HG03342 (cell line): ENCODE data around the gene BNC2.
"Not testable (repeated sequence)": the region's sequence is repeated elsewhere in the genome, so short reads cannot be mapped to it uniquely, and the experiment has no call there.

Experiments
- ATAC-seq: cut with Tn5 transposase; IDR thresholded peaks from one replicate; pipeline ENCODE4 v1.9.1; 2021; ENCODE audit warnings: mild to moderate bottlenecking, moderate library complexity; ENCODE audit not compliant: unreplicated experiment

The BNC2 gene

DNA sequence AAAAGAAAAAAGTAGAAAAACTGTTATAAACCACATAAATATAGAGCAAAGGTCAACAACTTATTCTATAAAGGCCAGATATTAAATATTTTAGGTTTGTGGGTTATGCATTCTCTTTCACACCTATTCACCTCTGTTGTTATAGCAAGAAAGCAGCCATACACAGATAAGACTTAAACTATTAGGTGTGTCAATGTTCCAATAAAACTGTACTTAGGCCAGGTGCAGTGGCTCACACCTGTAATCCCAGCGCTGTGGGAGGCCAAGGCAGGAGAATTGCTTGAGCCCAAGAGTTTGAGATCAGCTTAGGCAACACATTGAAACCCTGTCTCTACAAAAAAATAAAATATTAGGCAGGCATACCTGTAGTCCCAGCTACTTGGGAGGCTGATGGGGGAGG is 314.7 kb downstream of the BNC2 start:
- no peak for ATAC-seq

DNA sequence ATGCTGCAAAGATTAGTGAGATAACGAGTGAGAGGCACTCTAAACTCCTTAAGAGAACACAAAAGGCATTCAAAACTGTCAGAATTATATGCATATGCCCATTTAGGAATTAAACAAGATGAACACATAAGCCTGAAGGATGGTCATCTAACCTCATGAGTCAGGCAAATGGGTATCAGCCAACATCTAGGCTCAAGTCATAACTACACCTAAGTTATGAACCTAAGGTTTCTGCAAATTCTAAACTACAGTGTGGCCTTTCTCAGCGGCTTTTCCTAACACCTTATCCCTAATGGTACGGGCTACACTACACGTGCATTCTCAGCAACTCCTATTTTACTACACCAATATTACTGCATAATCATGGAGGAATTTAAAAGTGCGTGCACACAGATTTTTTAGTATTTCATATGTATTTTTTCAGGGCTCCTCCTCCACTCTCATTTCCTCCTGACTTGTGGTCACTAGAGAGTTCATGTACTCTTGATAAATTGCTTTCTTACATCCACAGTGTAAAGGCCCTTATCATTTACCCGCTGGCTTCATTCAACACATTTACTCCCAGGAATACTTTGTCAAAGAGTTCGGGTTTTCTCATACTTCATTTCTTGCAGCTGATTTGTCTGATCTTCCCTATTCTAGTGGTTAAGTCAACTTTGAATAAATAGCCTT is 316.5 kb downstream of the BNC2 start:
- no peak for ATAC-seq

DNA sequence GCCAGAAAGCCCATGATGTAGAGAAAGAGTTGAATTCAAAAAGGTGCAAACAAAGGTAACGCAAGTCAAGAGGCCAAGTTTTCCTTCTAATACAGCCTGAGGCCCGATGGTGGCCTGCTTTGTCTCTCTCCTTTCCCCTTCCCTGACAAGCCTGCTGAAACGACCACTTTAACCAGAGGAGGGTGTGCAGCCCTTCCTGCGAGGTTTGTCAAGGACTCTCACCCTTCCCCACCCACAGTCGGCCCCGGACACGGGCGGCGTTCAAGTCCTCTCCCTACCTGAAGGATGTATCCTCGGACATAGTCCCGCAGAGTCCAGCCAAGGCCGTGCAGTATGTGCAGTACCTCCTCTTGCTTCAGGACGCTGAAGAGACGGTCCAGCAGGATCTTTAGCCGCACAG is 318.2 kb downstream of the BNC2 start:
- ATAC-seq, result no peak

DNA sequence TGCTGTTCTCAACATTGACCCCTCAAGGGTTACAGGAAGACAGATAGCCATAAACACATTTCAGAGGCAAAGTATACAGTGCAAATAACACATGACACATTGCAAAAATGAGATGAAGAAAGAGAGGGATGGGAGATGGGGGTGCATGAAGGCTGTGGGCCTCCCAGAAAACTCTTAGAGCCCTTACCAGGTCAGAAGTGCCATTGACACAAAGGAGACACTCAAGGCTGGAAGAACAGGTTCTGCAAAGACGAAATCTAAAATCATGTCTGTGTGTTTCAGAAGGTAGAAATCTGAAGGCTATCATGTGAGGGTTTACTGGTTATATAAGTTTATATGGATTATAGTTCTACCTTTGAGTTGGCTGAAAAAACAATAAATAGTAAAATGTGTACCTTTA is 318.8 kb downstream of the BNC2 start:
- no peak for ATAC-seq

DNA sequence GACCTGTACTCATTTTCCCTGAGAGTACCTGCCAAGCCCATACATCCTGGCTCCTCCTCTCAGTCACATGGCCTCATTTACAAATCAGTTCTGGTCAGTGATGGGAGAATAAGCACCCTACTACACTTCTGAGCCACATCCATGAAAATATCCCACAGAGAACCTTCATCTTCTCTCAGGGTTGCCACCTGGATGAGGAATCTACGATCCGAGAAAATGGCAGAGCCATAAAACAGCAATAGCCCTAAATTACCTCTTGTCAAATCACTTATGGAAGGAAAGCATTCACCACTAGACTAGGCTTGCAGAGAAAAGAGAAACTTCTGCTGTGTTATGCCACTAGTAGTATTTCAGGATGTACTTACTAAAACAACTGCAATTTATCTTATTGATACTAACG is 324.8 kb downstream of the BNC2 start:
- no peak for ATAC-seq

DNA sequence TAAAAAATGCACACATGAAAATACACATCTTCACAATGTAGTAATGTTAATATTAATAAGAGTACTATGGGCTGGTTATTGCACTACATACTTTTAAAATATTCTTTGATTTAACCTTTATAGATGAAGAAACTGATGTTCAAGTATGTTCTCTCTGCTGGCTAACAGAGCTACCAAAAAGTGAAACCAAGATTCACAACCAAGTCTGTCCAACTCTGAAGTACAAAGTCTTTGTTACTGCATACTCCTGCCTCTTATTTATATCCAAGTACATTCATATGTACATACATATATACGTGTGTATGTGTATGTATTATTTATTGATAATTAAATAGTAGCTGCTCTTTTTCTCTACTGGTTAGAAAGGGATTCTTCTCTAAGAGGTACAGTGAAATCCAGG is 325.6 kb downstream of the BNC2 start:
- no peak for ATAC-seq

DNA sequence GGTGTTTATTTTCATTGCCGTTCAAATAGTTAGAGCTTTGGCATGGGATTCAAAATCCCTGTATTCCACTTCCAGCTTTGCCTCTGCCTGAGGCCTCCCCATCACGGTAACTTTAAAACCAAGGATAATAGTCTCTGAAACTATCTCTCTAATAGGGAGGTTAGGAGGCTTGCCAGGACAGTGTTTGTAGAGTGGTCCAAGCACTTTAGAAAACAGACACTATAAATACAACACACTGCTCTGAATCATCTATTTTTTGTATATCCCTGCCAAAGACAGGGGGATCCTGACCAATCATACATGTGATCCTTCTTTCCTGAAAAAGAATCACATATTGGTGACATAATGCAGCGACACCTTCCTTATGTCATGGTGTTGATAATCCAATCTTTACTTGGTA is 326.8 kb downstream of the BNC2 start:
- ATAC-seq, result no peak

DNA sequence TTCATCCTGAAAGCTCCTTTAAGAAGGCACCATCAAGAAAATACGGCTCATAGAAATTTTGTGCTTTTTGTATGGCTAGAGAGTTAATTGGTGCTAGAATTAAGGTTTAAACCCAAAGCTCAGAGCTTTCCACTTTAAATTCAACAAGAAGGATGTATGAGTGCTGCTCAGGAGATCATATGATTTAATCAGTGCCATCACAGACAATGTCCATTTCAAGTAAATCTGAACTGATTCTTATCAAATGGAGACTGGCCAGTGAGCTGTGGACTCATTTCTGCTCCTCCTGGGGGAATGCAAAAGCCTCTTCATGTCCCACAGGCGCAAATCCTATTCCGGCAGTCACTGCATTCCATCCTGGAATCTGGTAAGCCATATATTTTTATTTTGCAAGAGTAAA is 327.2 kb downstream of the BNC2 start:
- ATAC-seq, result no peak

DNA sequence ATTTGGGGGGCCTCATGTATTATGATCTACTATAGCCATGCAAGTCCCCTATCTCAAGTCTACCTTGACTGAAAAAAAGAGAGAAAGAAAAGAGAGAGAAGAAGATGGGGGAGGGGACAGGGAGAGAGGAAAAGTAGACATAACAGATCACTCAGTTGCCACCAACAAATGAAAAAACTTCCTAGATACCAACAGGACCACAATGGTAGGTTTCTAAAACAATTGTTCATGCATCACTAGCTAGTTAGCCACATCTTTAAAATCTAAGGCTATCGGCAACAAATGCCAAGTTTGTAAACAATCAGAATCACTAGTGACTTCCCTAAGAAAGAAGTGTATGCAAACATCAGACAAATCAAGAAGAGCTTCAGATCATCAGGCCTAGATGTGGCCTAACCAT is 328.2 kb downstream of the BNC2 start:
- ATAC-seq, result no peak

DNA sequence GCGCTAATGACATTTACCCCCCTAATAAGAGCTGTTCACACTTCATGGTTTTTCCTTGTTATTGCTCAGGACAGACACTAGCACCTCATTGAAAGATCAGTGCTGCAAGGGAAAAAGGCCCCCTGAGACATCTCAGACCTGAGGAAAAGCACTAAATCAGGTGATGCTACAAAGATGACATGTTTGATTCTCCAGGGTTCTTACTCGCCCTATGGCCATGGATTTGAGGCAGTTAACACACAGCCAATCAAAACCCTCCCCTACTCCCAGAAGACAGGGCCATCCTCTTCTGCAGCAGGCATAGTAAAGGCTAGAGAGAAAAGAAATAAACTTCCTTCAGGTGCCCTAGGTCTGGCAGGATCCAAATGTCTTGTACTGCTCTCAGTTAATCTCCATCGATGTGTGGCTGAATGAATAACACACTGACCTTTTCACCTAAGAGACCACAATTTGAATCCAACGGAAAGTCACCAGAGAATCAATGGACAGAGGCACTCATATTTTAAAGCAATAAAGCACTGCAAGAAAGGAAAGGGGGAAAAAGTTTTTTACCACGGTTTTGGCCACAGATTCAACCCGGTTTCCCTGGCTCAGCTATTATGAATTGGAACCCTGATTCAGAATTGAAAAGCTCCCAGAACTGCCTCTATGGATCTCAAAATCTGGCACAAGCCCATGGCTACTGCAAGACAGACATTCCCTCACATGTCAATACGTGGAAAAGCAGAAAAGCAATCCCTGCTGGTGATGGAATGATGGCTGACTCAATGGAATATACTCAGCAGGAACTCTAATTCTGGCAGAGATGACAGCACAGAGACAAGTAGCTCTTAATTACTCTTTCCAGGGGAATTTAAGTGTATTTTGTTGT is 329.5 kb downstream of the BNC2 start:
- no peak for ATAC-seq

DNA sequence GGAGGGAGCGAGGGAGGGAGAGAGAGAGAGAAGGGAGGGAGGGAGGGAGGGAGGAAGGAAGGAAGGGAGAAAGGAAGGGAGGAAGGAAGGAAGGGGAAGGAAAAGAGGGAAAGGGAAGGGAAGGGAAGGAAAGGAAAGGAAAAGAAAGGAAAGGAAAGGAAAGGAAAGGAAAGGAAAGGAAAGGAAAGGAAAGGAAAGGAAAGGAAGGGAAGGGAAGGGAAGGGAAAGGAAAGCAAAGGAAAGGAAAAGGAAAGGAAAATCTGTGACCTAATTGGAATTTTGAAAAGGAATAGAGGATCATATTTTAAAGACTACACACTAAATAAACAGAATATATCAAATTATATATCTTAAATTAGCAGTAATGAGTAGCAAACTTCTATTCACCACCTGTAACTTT is 330.8 kb downstream of the BNC2 start:
- ATAC-seq, result not testable (repeated sequence)

DNA sequence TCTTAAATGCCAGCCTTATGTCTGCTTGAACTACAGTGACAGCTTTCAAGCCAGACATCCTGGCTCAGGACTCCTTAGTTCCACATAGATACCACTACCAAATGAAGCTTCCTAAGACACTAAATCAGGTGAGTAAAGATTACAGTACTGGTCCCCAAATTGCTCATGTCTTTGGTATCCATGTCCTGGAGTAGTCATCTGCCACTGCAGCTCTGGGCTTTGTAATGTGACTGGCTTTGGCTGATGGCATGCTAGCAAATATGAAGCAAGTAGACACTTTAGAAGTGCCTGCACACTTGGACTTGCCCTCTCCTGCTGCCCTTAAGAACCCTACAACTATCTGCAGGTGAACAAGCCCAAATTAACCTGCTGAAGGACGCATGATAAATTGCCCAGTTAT is 334.9 kb downstream of the BNC2 start:
- no peak for ATAC-seq

DNA sequence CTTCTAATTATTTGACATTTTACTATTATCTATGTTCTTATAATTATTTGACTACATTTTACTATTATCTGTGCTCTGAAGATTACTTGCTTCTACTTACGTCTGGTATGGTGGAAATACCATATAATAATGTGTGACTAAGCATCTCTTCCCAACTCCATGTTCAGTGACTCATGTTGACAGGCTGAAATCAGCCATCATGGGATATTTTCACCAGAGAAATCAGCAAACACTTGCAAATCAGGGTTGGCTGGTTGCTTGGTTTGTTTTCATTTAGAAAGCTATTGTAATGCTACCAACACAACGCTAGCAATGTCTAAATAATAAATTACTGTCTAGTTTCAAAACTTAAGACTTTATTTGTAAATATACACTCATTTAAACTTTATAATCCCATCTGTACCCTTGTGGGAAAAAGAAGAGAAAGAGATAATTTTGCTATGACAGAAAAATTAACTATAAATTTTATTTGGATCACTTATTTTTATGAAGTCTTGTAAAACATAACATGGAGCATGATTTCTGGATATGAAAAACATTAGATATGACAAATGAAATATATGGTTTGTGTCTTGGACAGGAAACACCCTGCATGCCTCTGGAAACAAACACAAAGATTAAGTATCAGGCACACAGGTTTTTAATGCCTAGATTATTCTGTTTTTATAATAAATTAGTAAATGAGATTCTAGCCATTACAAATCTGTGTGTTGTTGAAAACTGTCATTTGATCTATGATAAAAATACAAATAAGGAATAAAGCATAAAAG is 337.6 kb downstream of the BNC2 start:
- ATAC-seq, result no peak

DNA sequence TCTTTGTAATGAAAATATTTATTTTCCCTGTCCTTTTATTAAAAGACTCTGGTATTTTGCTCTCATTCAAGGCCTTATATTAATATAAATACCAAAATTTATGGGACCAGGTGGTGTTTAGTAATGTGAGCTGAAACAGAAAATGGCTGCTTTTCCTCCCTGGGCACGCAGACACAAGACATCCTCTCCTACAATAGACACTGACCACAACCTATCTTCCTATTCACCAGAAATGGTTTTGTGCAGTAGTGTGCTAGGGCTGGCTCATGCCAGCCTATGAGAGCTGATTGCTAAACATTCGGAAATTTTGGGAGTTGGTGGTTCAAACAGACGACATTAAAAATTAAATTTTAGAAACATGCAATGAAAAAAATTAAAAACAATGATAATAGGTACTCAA is 338.2 kb downstream of the BNC2 start:
- ATAC-seq, result no peak

DNA sequence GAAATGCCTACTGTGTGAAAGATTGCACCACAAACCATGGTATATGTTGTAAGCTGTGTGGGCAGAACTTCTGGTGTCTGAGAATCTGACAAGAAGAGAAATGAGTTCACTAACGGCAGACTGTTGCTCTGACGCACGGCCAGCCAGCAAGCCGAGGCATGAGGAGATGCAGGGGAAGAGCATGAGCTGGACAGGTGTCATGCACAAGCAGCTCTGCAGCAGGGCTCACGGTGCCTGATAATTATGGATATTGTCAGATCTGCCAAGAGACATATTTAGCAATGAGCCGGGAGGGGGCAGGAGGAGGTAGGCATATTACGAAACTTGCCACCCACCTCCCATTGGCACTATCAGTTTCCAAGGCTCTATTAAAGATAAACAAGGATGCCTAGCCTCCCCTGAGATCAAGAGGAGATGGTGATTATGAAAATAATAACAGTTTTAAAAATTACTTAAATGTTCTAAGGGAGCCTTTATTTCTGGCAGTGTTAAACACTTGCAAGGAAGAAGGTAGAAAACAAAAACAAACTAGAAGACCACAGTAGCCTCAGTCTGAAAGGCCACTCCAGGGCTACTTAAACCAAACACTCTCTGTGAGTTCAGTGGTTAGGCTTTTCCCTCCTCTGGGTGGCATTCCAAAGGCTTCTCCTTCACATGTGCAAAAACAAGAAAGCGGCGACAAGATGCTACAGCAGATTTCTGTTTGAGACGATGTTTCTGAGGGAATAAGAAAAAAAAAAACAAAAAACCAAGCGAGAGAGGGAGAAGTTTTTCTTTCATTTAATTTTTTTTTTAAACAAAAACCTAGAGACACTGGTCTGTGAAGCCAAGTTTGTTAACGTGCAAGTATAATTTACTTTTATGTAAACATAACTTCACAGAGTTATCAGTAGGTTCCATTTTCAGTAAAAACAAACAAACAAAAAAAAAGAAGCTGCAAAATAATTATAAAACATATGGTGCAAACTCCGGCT is 339.5 kb downstream of the BNC2 start:
- no peak for ATAC-seq

DNA sequence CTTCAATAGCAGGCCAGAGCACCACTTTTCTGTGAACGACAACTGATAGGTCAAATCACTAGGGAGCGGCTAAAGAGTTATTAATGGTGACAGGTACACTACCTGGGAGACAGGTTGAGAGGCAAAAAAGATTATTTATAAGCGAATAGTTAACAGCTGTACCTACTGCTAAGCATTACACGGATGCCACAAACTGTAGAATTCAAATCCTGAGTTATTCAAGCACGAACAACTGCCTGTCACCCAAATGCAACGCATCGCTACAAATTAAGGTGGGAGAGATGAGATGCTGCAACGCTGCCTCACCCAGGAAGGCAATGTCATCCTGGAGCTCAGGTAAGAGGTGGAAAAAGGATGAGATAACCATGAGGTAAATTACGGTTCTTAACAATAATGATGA is 342.9 kb downstream of the BNC2 start:
- ATAC-seq, result no peak

DNA sequence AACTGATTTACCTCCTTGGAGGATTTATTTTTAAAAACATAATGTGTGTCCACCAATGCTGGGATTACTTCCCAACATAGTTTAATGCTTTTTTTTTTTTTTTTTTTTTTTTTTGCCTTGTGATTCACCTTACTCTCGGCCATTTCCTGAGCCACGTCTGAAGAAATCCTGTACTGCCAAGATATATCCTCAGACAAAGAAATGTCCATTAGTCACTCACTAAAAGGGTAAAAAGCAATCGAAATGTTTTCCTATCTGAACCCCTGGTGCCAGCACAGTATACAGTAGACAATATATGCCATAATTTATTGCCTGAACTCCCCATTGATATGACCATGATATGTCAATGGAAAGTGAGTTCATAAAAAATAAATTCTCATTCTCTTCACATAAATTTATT is 344.1 kb downstream of the BNC2 start:
- no peak for ATAC-seq

DNA sequence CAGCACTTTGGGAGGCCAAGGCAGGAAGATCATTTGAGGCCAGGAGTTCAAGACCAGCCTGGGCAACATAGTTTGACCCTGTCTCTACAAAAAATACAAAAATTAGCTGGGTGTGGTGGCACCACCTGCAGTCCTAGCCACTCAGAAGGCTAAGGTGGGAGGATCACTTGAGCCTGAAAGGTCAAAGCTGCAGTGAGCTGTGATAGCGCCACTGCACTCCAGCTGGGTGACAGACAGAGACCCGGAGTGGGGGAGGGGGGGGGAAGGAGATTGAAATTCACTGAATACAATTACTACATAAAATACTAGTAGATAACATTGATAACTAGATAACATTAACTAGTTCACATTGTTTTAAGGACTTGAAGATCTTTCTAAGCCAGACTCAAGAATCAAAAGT is 345.6 kb downstream of the BNC2 start:
- no peak for ATAC-seq

DNA sequence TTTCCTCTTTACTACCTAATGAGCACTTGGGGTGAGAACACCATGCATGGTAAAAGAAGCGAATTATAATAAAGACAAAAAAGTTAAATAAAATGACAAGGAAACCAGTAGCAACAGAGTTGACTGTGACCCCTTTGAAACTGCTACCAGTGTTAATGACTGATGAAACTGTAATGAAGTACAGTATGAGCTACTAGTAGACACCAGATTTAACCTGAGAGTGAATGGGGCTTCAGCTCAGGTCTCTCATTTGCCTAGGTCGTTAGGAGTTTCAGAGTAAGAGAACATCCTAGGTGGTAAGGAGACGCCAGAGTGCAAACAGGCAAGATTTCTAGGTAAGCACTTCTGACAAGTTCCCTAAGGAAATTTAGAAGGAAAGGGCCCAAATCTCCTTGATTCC is 346.4 kb downstream of the BNC2 start:
- no peak for ATAC-seq

DNA sequence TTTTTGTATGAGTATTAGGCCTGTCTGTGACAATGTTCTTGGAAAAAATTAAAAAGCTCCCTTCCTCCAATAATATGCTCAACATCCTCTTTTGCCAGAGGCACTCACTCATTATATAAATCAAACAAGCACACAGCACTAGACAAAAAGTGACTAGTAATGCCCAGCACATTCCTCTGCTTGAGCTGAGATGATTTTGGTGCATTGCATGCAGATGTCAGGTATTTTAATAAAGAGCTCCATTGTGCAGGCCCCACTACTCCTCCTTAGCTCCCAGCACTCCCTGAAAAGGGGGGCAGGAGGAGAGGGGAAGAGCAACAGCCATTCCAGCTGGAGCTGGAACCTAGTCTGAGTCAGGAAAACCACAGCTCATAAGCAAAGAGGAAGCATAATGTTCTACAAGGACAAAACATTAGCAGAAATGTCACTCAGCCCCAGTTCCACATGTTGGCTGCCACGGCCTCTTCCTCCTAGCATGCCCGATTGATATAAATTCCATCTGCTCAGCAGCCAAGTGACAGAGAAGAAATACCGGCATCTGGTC is 348.5 kb downstream of the BNC2 start:
- no peak for ATAC-seq
